ENCODE results near the gene OTULIN.

The OTULIN gene

DNA sequence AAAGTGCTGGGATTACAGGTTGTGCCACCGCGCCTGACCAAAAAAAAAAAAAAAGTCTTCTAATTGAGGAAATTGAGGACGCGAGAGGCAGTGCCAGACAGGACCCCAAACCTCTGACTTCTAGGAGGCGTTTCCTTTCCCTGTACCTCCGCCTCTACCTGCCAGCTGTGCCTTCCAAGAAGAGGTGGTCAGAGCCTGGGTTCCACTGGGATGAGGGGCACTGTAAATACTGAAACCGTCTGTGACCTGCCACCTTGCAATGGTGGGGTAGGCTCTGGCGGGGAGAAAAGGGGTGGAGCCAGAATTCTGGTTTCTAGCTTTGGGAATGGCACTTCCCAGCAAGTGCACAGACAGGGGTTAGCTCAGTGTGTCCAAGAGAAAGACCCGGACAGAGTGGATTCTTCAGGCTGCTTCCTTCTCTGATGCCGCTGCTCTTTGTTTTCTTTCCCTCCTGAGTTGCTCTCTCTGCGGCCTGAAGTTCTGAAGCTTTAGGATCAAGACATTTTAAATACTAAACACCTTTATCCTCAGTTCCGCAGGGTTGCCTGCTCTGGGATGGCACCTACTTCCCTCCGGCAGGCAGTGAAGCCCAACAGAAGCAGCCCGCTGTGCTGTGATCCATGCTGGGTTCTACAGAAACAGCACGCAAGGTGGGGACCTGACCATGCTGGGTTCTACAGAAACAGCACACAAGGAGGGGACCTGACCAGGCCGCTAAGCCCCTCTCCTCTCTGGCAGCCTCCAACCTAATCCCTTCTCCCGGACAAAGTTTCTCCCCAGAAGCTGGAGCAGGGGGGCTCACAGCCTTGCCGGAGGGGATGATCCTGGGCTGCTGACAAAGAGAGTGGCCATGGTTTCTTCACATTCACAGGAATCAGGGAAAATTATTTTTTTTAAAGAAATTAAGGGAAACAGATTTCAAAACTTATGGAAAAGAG is 65.2 kb downstream of the OTULIN start:
- no peak for DNase-seq (ENCODE audit: low read depth in 1 of 2, low spot score in 1 of 2)
- Histone ChIP-seq H3K27ac (replicated peaks) (no peak overlapping the region), H3K27me3 (ENCODE audit: insufficient read depth, poor library complexity, severe bottlenecking) (peaks cover 8% of the 10 kb centered on the region), H3K4me3 (replicated peaks; ENCODE audit: insufficient read depth, low read length) (no peak overlapping the region)
- TF ChIP-seq, protein P1, sequence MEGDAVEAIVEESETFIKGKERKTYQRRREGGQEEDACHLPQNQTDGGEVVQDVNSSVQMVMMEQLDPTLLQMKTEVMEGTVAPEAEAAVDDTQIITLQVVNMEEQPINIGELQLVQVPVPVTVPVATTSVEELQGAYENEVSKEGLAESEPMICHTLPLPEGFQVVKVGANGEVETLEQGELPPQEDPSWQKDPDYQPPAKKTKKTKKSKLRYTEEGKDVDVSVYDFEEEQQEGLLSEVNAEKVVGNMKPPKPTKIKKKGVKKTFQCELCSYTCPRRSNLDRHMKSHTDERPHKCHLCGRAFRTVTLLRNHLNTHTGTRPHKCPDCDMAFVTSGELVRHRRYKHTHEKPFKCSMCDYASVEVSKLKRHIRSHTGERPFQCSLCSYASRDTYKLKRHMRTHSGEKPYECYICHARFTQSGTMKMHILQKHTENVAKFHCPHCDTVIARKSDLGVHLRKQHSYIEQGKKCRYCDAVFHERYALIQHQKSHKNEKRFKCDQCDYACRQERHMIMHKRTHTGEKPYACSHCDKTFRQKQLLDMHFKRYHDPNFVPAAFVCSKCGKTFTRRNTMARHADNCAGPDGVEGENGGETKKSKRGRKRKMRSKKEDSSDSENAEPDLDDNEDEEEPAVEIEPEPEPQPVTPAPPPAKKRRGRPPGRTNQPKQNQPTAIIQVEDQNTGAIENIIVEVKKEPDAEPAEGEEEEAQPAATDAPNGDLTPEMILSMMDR (IDR thresholded peaks at IDR 0.05; ENCODE audit: insufficient read depth, low read length): no peak
- TF ChIP-seq SPI1 (IDR thresholded peaks at IDR 0.05; ENCODE audit: borderline replicate concordance, low read depth): no peak
- TF ChIP-seq GABPA (IDR thresholded peaks at IDR 0.05; ENCODE audit: low read depth): no peak
- TF ChIP-seq POLR2AphosphoS5 (IDR thresholded peaks at IDR 0.05; ENCODE audit: low read depth): no peak
- TF ChIP-seq, protein P2, sequence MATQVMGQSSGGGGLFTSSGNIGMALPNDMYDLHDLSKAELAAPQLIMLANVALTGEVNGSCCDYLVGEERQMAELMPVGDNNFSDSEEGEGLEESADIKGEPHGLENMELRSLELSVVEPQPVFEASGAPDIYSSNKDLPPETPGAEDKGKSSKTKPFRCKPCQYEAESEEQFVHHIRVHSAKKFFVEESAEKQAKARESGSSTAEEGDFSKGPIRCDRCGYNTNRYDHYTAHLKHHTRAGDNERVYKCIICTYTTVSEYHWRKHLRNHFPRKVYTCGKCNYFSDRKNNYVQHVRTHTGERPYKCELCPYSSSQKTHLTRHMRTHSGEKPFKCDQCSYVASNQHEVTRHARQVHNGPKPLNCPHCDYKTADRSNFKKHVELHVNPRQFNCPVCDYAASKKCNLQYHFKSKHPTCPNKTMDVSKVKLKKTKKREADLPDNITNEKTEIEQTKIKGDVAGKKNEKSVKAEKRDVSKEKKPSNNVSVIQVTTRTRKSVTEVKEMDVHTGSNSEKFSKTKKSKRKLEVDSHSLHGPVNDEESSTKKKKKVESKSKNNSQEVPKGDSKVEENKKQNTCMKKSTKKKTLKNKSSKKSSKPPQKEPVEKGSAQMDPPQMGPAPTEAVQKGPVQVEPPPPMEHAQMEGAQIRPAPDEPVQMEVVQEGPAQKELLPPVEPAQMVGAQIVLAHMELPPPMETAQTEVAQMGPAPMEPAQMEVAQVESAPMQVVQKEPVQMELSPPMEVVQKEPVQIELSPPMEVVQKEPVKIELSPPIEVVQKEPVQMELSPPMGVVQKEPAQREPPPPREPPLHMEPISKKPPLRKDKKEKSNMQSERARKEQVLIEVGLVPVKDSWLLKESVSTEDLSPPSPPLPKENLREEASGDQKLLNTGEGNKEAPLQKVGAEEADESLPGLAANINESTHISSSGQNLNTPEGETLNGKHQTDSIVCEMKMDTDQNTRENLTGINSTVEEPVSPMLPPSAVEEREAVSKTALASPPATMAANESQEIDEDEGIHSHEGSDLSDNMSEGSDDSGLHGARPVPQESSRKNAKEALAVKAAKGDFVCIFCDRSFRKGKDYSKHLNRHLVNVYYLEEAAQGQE (IDR thresholded peaks at IDR 0.05; ENCODE audit: insufficient replicate concordance, low read depth): no peak

DNA sequence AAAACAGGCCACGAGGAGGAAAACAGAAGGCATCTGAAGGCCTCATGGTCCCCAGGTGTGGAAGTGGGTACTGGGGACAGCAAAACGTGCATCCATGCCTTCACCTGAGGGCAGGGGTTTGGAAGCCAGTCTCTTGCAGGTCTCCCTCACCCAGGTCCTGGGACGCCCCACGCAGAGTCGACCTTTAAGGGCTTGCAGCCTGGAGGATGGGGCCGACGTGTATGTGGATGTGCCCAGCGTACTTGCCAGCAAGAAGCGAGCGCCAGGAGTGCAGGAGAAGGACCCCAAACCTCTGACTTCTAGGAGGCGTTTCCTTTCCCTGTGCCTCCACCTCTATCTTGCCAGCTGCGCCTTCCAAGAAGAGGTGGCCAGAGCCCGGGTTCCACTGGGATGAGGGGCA is 65.9 kb downstream of the OTULIN start:
- no peak for TF ChIP-seq SPI1 (IDR thresholded peaks at IDR 0.05; ENCODE audit: borderline replicate concordance, low read depth)
- no peak overlapping the region for H3K27ac ChIP-seq (replicated peaks)
- DNase-seq (ENCODE audit: low read depth in 1 of 2, low spot score in 1 of 2): no peak
- H3K27me3 ChIP-seq (ENCODE audit: insufficient read depth, poor library complexity, severe bottlenecking): peaks cover 8% of the 10 kb centered on the region
- no peak overlapping the region for H3K4me3 ChIP-seq (replicated peaks; ENCODE audit: insufficient read depth, low read length)

DNA sequence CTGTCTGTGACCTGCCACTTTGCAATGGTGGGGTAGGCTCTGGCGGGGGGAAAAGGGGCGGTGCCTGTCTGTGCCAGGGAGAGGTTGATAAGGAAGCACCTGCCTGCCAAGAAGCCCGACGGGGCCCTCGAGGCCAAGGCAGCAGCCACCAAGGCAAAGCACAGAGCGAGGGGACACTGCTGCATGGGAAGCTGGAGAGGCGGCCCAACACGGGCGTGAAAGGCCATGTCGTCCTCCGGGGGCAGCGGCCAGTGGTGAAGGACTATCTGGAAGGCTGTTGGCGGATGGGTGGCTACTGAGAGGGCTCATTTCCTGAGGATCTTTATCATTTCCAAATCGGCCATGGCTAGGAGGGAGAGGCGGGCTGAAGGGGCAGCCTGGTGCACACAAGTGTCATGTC is 66.4 kb downstream of the OTULIN start:
- Histone ChIP-seq H3K4me3 (replicated peaks; ENCODE audit: insufficient read depth, low read length) (no peak overlapping the region), H3K27ac (replicated peaks) (no peak overlapping the region), H3K27me3 (ENCODE audit: insufficient read depth, poor library complexity, severe bottlenecking) (peaks cover 8% of the 10 kb centered on the region)
- DNase-seq (ENCODE audit: low read depth in 1 of 2, low spot score in 1 of 2): no peak
- TF ChIP-seq, protein P2 (IDR thresholded peaks at IDR 0.05; ENCODE audit: insufficient replicate concordance, low read depth): no peak
- TF ChIP-seq, protein P1 (IDR thresholded peaks at IDR 0.05; ENCODE audit: insufficient read depth, low read length): no peak
- TF ChIP-seq POLR2AphosphoS5 (IDR thresholded peaks at IDR 0.05; ENCODE audit: low read depth) (no peak), GABPA (IDR thresholded peaks at IDR 0.05; ENCODE audit: low read depth) (no peak), SPI1 (IDR thresholded peaks at IDR 0.05; ENCODE audit: borderline replicate concordance, low read depth) (no peak)

DNA sequence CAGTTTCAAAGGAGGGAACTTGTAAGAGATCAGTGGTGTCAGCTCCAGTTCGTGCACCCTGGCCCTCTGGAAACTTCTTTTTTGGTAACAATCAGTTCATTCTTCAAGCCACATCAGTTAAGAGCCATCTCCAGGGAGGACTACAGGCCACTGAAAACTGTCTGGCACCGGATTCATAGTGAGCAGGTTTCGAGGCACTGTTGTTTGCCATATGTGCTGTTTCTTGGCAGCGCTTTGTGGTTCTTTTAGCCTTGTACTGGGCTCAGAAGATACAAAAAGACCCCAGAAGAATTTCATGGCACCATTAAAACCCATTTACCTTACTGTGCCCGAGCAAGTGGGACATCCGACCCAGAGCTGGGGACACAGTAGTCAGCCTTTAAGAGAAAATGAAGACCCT is 68.5 kb downstream of the OTULIN start:
- H3K27me3 ChIP-seq (ENCODE audit: insufficient read depth, poor library complexity, severe bottlenecking): peaks cover 8% of the 10 kb centered on the region
- no peak for TF ChIP-seq POLR2AphosphoS5 (IDR thresholded peaks at IDR 0.05; ENCODE audit: low read depth)
- TF ChIP-seq SPI1 (IDR thresholded peaks at IDR 0.05; ENCODE audit: borderline replicate concordance, low read depth): no peak
- TF ChIP-seq, protein P1 (IDR thresholded peaks at IDR 0.05; ENCODE audit: insufficient read depth, low read length): no peak
- TF ChIP-seq GABPA (IDR thresholded peaks at IDR 0.05; ENCODE audit: low read depth): no peak
- TF ChIP-seq, protein P2 (IDR thresholded peaks at IDR 0.05; ENCODE audit: insufficient replicate concordance, low read depth): no peak
- no peak overlapping the region for H3K4me3 ChIP-seq (replicated peaks; ENCODE audit: insufficient read depth, low read length)
- no peak overlapping the region for H3K27ac ChIP-seq (replicated peaks)
- DNase-seq (ENCODE audit: low read depth in 1 of 2, low spot score in 1 of 2): no peak

All from HL-60 (cell line).